ENCODE measurements around the gene SPINK5.

SPINK5 gene

GRCh38 chr5:148094336-148094735 lies 30.6 kb downstream of the SPINK5 start:
- no peak for DNase-seq (ENCODE audit: low spot score)

GRCh38 chr5:148104226-148104625 lies 40.4 kb downstream of the SPINK5 start:
- DNase-seq (ENCODE audit: low spot score) = no peak

- peak; percentile 31 for DNase-seq (ENCODE audit: low spot score)
These were observed 43.8 kb downstream of the SPINK5 start for GRCh38 chr5:148107608-148108007.

- no peak for DNase-seq (ENCODE audit: low spot score)
These were observed 49.5 kb downstream of the SPINK5 start for GRCh38 chr5:148113243-148113642.

- DNase-seq (ENCODE audit: low spot score) = no peak
These were observed 56.5 kb downstream of the SPINK5 start for GRCh38 chr5:148120317-148120716.

GRCh38 chr5:148125641-148126040 lies 61.9 kb downstream of the SPINK5 start:
- peak; percentile 8 for DNase-seq (ENCODE audit: low spot score)

GRCh38 chr5:148135091-148136048 lies 71.6 kb downstream of the SPINK5 start:
- DNase-seq (ENCODE audit: low spot score) = no peak

- no peak for DNase-seq (ENCODE audit: low spot score)
These were observed 77.1 kb downstream of the SPINK5 start for GRCh38 chr5:148140846-148141245.

- no peak for DNase-seq (ENCODE audit: low spot score)
These were observed 77.9 kb downstream of the SPINK5 start for GRCh38 chr5:148141645-148142044.

GRCh38 chr5:148145916-148146315 lies 82.1 kb downstream of the SPINK5 start:
- no peak for DNase-seq (ENCODE audit: low spot score)

- DNase-seq (ENCODE audit: low spot score) = no peak
These were observed 82.7 kb downstream of the SPINK5 start for GRCh38 chr5:148146487-148146886.

GRCh38 chr5:148147415-148147814 lies 83.6 kb downstream of the SPINK5 start:
- DNase-seq (ENCODE audit: low spot score) = no peak

GRCh38 chr5:148151872-148152271 lies 88.1 kb downstream of the SPINK5 start:
- DNase-seq (ENCODE audit: low spot score) = no peak

- DNase-seq (ENCODE audit: low spot score) = no peak
These were observed 89.0 kb downstream of the SPINK5 start for GRCh38 chr5:148152781-148153180.

- DNase-seq (ENCODE audit: low spot score) = no peak
These were observed 92.8 kb downstream of the SPINK5 start for GRCh38 chr5:148156609-148157008.

GRCh38 chr5:148162038-148162437 lies 98.3 kb downstream of the SPINK5 start:
- DNase-seq (ENCODE audit: low spot score) = no peak

- no peak for DNase-seq (ENCODE audit: low spot score)
These were observed 99.6 kb downstream of the SPINK5 start for GRCh38 chr5:148163345-148163744.

- no peak for DNase-seq (ENCODE audit: low spot score)
These were observed 102.9 kb downstream of the SPINK5 start for GRCh38 chr5:148166550-148167283.

- DNase-seq (ENCODE audit: low spot score) = no peak
These were observed 104.5 kb downstream of the SPINK5 start, which contains the start of gene SPINK14 for GRCh38 chr5:148168246-148168645. Gene SPINK14 (plus strand): TSS chr5:148168546. CDS start chr5:148169733, 1,187 bp downstream.

GRCh38 chr5:148172377-148172776 lies 108.6 kb downstream of the SPINK5 start:
- DNase-seq (ENCODE audit: low spot score) = no peak

- no peak for DNase-seq (ENCODE audit: low spot score)
These were observed 112.7 kb downstream of the SPINK5 start for GRCh38 chr5:148176480-148176879.

GRCh38 chr5:148177207-148177606 lies 113.4 kb downstream of the SPINK5 start:
- DNase-seq (ENCODE audit: low spot score) = no peak

GRCh38 chr5:148179234-148179824 lies 115.5 kb downstream of the SPINK5 start:
- DNase-seq (ENCODE audit: low spot score) = peak; percentile 70

All from SW480 (cell line).